Measurements from ENCODE around the gene ADSS1. TPM values are rescaled to one million over a fixed set of nuclear protein-coding genes. Genes with fewer than 3 reads are reported as not detected.

The ADSS1 gene
- total and polyA plus RNA-seq, 3 experiments from 2014 or later, result 1.4 to 1.6 (median 1.5) TPM

GRCh38 chr14:104705340-104706047 lies 18.5 kb upstream of the ADSS1 start:
- peaks cover 0 to 23% (median 3%) of the 10 kb centered on the region in 3 donors for H3K36me3 Mint-ChIP-seq
- no peaks in the 10 kb centered on the region for H3K9me3 ChIP-seq (ENCODE audit: low read length)
- H3K4me1 Mint-ChIP-seq, result peaks cover 0 to 3% (median 2%) of the 10 kb centered on the region in 3 donors
- no peak for DNase-seq
- peaks cover 3% of the 10 kb centered on the region for H3K36me3 ChIP-seq (ENCODE audit: insufficient read depth, low read length)
- CTCF ChIA-PET, result interaction anchor here (1.1 to 2.3 kb wide), 4 partner anchors 19 to 54 kb away, joined by 3 to 8 read pairs (median 3); no protein-coding TSS in a partner anchor
- H3K27me3 ChIP-seq (ENCODE audit: insufficient read depth, low read length, poor library complexity, severe bottlenecking), result no peaks in the 10 kb centered on the region
- no peaks in the 10 kb centered on the region for H3K27me3 Mint-ChIP-seq
- H3K4me3 ChIP-seq (ENCODE audit: low read length), result no peak overlapping the region
- no peaks in the 10 kb centered on the region for H3K4me1 ChIP-seq (ENCODE audit: insufficient read depth, low read length)
- peak overlapping the region in 1 of 8 donors; percentile 6 for H3K27ac Mint-ChIP-seq
- H3K9me3 Mint-ChIP-seq, result peaks cover 0 to 3% (median 0%) of the 10 kb centered on the region in 5 donors
- no peak overlapping the region for H3K27ac ChIP-seq (ENCODE audit: low read depth, low read length)
- H3K4me3 Mint-ChIP-seq, result no peak overlapping the region
- POLR2A ChIA-PET, result interaction anchor here (0.5 kb wide), 1 partner anchor 828 kb away, joined by 4 read pairs; no protein-coding TSS in a partner anchor

DNA sequence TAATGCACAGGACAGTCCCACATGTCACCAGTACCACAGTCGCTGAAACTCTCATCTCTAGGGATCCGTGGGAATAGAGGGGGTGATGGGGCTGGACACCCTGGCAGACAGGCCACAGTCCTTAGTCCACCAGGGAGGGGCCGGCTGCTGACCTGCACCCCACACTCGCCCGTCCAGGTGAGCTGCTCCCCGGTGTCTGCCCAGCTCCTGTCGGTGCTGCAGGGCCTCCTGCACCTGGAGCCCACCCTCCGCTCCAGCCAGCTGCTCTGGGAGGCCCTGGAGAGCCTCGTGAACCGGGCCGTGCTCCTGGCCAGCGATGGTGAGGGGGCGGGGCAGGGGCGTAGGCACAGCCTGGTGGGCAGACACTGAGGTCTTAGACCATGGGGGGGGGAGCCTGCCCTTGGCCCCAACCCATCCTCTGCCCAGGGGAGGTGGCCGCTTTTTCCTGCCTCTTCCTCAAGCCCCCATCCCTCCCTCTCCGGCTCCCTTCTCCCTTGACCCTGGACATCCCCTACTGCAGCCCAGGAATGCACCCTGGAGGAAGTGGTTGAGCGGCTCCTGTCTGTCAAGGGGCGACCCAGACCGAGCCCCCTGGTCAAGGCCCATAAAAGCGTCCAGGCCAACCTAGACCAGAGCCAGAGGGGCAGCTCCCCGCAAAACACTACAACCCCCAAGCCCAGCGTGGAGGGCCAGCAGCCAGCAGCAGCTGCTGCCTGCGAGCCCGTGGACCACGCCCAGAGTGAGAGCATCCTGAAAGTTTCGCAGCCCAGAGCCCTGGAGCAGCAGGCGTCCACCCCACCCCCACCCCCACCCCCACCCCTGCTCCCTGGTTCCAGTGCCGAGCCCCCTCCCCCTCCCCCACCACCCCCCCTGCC lies 17.1 kb upstream of the ADSS1 start:
- Histone ChIP-seq H3K4me3 (ENCODE audit: low read length) (no peak overlapping the region), H3K9me3 (ENCODE audit: low read length) (no peaks in the 10 kb centered on the region), H3K27me3 (ENCODE audit: insufficient read depth, low read length, poor library complexity, severe bottlenecking) (no peaks in the 10 kb centered on the region), H3K27ac (ENCODE audit: low read depth, low read length) (no peak overlapping the region), H3K36me3 (ENCODE audit: insufficient read depth, low read length) (peaks cover 5% of the 10 kb centered on the region), H3K4me1 (ENCODE audit: insufficient read depth, low read length) (no peaks in the 10 kb centered on the region)
- peaks cover 0 to 24% (median 3%) of the 10 kb centered on the region in 3 donors for H3K36me3 Mint-ChIP-seq
- ChIA-PET POLR2A (no interaction called here), CTCF (interaction anchor here (0.8 to 2.3 kb wide), 4 partner anchors 16 to 41 kb away, joined by 3 to 8 read pairs (median 4); no protein-coding TSS in a partner anchor)
- peaks cover 0 to 3% (median 2%) of the 10 kb centered on the region in 3 donors for H3K4me1 Mint-ChIP-seq
- peaks cover 0 to 3% (median 0%) of the 10 kb centered on the region in 5 donors for H3K9me3 Mint-ChIP-seq
- H3K27me3 Mint-ChIP-seq, result no peaks in the 10 kb centered on the region
- H3K27ac Mint-ChIP-seq, result peak overlapping the region in 1 of 8 donors; percentile 50
- H3K4me3 Mint-ChIP-seq, result no peak overlapping the region
- DNase-seq, result no peak

DNA sequence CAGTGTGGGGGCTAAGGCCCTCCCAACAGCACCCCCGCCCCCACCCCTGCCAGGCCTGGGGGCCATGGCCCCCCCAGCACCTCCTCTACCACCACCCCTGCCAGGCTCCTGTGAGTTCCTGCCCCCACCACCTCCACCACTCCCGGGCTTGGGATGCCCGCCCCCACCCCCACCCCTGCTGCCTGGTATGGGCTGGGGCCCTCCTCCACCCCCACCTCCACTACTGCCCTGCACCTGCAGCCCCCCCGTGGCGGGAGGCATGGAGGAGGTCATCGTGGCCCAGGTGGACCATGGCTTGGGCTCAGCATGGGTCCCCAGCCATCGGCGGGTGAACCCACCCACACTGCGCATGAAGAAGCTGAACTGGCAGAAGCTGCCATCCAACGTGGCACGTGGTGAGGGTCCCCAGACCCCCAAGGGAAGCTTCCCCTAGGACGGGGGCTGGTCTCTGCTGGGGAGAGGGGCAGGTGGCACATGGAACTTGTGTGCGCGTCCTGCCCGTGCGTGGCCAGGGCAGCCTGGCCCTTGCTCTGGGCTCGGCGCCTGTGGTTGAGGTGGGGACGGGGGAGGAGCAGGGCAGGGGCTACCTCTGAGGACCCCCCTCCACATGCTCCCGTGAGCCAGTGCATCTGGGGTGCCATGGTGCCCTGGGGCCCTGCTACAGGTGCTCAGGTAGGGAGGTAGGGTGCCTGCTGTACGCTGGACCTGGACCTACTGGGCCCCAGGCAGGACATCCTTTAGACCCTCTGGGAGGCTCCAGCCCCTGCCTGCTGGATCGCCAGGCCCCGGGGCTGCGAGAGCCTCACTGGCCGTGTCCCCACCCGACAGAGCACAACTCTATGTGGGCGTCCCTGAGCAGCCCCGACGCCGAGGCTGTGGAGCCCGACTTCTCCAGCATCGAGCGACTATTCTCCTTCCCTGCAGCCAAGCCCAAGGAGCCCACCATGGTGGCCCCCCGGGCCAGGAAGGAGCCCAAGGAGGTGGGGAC lies 16.1 kb upstream of the ADSS1 start:
- no peak overlapping the region for H3K4me3 ChIP-seq (ENCODE audit: low read length)
- H3K27me3 ChIP-seq (ENCODE audit: insufficient read depth, low read length, poor library complexity, severe bottlenecking), result no peaks in the 10 kb centered on the region
- H3K36me3 ChIP-seq (ENCODE audit: insufficient read depth, low read length), result peaks cover 5% of the 10 kb centered on the region
- ChIA-PET POLR2A (no interaction called here), CTCF (interaction anchor here (0.8 to 2.3 kb wide), 5 partner anchors 17 to 52 kb away, joined by 3 to 11 read pairs (median 4); no protein-coding TSS in a partner anchor)
- H3K9me3 ChIP-seq (ENCODE audit: low read length), result no peaks in the 10 kb centered on the region
- no peak overlapping the region for H3K27ac Mint-ChIP-seq
- no peaks in the 10 kb centered on the region for H3K4me1 ChIP-seq (ENCODE audit: insufficient read depth, low read length)
- H3K4me1 Mint-ChIP-seq, result peaks cover 0 to 3% (median 2%) of the 10 kb centered on the region in 3 donors
- H3K9me3 Mint-ChIP-seq, result peaks cover 0 to 3% (median 0%) of the 10 kb centered on the region in 5 donors
- no peaks in the 10 kb centered on the region for H3K27me3 Mint-ChIP-seq
- H3K36me3 Mint-ChIP-seq, result peaks cover 0 to 20% (median 3%) of the 10 kb centered on the region in 3 donors
- DNase-seq, result no peak
- H3K4me3 Mint-ChIP-seq, result no peak overlapping the region
- no peak overlapping the region for H3K27ac ChIP-seq (ENCODE audit: low read depth, low read length)

DNA sequence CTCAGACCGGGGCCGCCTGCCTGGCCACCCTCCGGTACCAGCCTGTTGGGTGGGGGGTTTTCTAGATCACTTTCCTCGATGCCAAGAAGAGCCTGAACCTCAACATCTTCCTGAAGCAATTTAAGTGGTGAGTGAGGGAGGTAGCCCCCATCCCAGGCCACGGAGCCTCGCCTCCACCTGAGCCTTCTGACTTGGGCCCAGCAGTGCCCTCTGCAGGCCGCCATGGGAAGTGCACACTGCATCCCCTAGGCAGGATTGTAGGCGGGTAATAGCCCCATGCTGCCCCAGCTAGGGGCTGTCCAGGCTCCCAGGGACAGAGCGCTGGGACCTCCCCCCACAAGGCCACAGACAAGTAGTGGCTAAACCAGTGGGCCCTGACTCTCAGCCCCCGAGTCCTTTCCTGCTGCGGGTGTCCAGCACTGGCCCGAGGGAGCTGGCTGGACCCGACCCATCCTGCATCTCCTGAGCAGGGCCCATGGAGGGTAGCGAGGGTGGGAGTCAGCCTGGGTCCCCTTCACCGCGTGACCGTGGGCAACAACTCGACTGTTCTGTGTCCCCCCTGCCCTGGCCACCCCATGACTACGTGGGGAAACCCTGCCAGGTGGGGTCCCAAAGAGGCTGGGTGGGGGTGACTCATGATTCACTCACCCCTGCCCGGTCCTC lies 15.3 kb upstream of the ADSS1 start:
- no peaks in the 10 kb centered on the region for H3K27me3 Mint-ChIP-seq
- CTCF ChIA-PET, result interaction anchor here (0.9 to 1.8 kb wide), 10 partner anchors 12 to 60 kb away, joined by 3 to 11 read pairs (median 4); no protein-coding TSS in a partner anchor
- Histone ChIP-seq H3K4me1 (ENCODE audit: insufficient read depth, low read length) (no peaks in the 10 kb centered on the region), H3K9me3 (ENCODE audit: low read length) (no peaks in the 10 kb centered on the region), H3K4me3 (ENCODE audit: low read length) (no peak overlapping the region), H3K27ac (ENCODE audit: low read depth, low read length) (no peak overlapping the region), H3K36me3 (ENCODE audit: insufficient read depth, low read length) (peaks cover 5% of the 10 kb centered on the region), H3K27me3 (ENCODE audit: insufficient read depth, low read length, poor library complexity, severe bottlenecking) (no peaks in the 10 kb centered on the region)
- DNase-seq, result peak; percentile 53 to 78 (median 61)
- POLR2A ChIA-PET, result interaction anchor here (0.7 kb wide), 1 partner anchor 31 kb away, joined by 6 read pairs; no protein-coding TSS in a partner anchor
- peak overlapping the region in 1 of 8 donors; percentile 5 for H3K27ac Mint-ChIP-seq
- peaks cover 0 to 18% (median 3%) of the 10 kb centered on the region in 3 donors for H3K36me3 Mint-ChIP-seq
- H3K9me3 Mint-ChIP-seq, result peaks cover 0 to 3% (median 0%) of the 10 kb centered on the region in 5 donors
- H3K4me1 Mint-ChIP-seq, result peaks cover 0 to 3% (median 2%) of the 10 kb centered on the region in 3 donors
- no peak overlapping the region for H3K4me3 Mint-ChIP-seq

DNA sequence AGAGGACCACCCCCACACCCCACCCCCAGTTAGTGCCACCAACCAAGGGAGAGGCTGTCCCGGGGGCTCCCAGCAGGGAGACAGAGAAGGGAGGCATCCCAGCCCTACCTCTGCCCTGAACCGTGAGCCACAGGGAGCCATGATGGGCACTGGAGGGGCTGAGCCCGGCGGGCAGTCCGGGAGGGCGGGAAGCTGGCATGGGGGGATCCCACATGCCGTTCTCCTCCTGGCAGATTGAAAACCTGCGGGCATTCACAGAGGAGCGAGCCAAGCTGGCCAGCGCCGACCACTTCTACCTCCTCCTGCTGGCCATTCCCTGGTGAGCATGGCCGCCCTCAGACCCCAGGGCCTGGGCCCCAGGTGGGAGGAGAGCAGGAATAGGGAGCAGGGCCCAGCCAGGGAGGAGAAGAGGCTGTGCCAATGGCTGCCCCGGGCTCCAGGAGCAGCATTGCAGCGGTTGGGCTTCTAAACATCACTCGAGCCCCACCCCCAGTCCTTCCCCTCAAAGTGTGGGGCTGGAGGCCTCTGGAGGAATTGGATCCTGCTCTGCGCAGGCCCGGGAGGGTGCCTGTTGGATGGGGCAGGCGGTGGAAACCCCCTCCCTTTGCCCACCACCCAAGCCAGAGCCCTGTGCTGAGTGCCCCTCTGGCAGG lies 14.5 kb upstream of the ADSS1 start:
- H3K27ac ChIP-seq (ENCODE audit: low read depth, low read length), result no peak overlapping the region
- CTCF ChIA-PET, result interaction anchor here (0.9 to 1.8 kb wide), 10 partner anchors 13 to 61 kb away, joined by 3 to 11 read pairs (median 4); no protein-coding TSS in a partner anchor
- Mint-ChIP-seq H3K36me3 (peaks cover 0 to 19% (median 3%) of the 10 kb centered on the region in 3 donors), H3K9me3 (peaks cover 0 to 3% (median 0%) of the 10 kb centered on the region in 5 donors), H3K27ac (no peak overlapping the region), H3K4me1 (peaks cover 0 to 3% (median 2%) of the 10 kb centered on the region in 3 donors), H3K27me3 (no peaks in the 10 kb centered on the region), H3K4me3 (no peak overlapping the region)
- H3K9me3 ChIP-seq (ENCODE audit: low read length), result no peaks in the 10 kb centered on the region
- no peaks in the 10 kb centered on the region for H3K27me3 ChIP-seq (ENCODE audit: insufficient read depth, low read length, poor library complexity, severe bottlenecking)
- no peak overlapping the region for H3K4me3 ChIP-seq (ENCODE audit: low read length)
- POLR2A ChIA-PET, result interaction anchor here (0.7 kb wide), 1 partner anchor 32 kb away, joined by 6 read pairs; no protein-coding TSS in a partner anchor
- no peak for DNase-seq
- no peaks in the 10 kb centered on the region for H3K4me1 ChIP-seq (ENCODE audit: insufficient read depth, low read length)
- H3K36me3 ChIP-seq (ENCODE audit: insufficient read depth, low read length), result peaks cover 5% of the 10 kb centered on the region

- ChIA-PET POLR2A (no interaction called here), CTCF (interaction anchor here (1.2 to 1.8 kb wide), 3 partner anchors 32 to 45 kb away, joined by 4 to 11 read pairs (median 10); no protein-coding TSS in a partner anchor)
- Mint-ChIP-seq H3K4me1 (peaks cover 0 to 3% (median 2%) of the 10 kb centered on the region in 3 donors), H3K27me3 (no peaks in the 10 kb centered on the region), H3K4me3 (no peak overlapping the region), H3K27ac (no peak overlapping the region), H3K36me3 (peaks cover 0 to 21% (median 3%) of the 10 kb centered on the region in 3 donors), H3K9me3 (peaks cover 0 to 3% (median 0%) of the 10 kb centered on the region in 5 donors)
- no peak for DNase-seq
- H3K27me3 ChIP-seq (ENCODE audit: insufficient read depth, low read length, poor library complexity, severe bottlenecking), result no peaks in the 10 kb centered on the region
- no peaks in the 10 kb centered on the region for H3K9me3 ChIP-seq (ENCODE audit: low read length)
- H3K4me1 ChIP-seq (ENCODE audit: insufficient read depth, low read length), result no peaks in the 10 kb centered on the region
- H3K27ac ChIP-seq (ENCODE audit: low read depth, low read length), result no peak overlapping the region
- no peak overlapping the region for H3K4me3 ChIP-seq (ENCODE audit: low read length)
- peaks cover 5% of the 10 kb centered on the region for H3K36me3 ChIP-seq (ENCODE audit: insufficient read depth, low read length)
Observed at GRCh38 chr14:104710071-104710735, 13.8 kb upstream of the ADSS1 start.
